Measurements from ENCODE around the gene GYPA. TPM values are rescaled to one million over a fixed set of nuclear protein-coding genes. Genes with fewer than 3 reads are reported as not detected.
"Not testable (repeated sequence)": the region's sequence is repeated elsewhere in the genome, so short reads cannot be mapped to it uniquely, and the experiment has no call there.

Gene GYPA
- total and polyA plus RNA-seq, 2 donors (not counting 1 experiment from before 2014, with no cell fraction given), result not detected

DNA sequence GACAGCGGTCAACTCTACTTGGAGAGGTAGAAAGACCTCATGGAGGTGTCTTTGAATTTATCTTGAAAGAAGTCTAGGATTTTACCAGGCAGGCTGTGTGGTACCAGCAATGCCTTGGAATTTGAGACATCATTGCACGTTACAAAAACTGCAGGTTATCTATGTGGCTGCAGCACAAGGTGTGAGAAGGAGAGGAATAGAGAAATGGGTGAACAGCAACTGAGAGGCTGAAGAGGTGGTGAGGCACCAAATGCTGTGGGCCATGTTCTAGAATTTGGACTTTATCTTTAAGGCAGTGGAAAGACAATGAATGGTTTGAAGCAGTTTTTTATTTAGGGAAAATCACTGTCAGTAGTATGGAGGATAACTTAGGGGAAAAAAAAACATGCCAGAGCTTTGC is 15.4 kb downstream of the GYPA start:
- not testable (repeated sequence) for H3K27ac ChIP-seq (ENCODE audit: insufficient read depth, low read length); H3K9ac ChIP-seq (ENCODE audit: insufficient read depth, low read length); H3K4me2 ChIP-seq (ENCODE audit: extremely low read depth, insufficient read depth, low read length); H3K4me3 ChIP-seq (replicated peaks in 1 of 4; ENCODE audit: control extremely low read depth in 1 of 4, insufficient read depth in 1 of 4, low read depth in 3 of 4, low read length in 4 of 4); H3K4me1 ChIP-seq (ENCODE audit: control insufficient read depth, extremely low read depth, insufficient read depth, low read length); DNase-seq (ENCODE audit: low read depth in 2 of 2); H3K36me3 ChIP-seq (ENCODE audit: control insufficient read depth, insufficient read depth, low read length); H3K79me2 ChIP-seq (ENCODE audit: control insufficient read depth, insufficient read depth, low read length); H3K9me3 ChIP-seq (ENCODE audit: control insufficient read depth, insufficient read depth, low read depth, low read length); H2AFZ ChIP-seq (ENCODE audit: low read length); H4K20me1 ChIP-seq (ENCODE audit: control insufficient read depth, extremely low read depth, insufficient read depth, low read length); H3K27me3 ChIP-seq (ENCODE audit: control insufficient read depth, insufficient read depth, low read length)

DNA sequence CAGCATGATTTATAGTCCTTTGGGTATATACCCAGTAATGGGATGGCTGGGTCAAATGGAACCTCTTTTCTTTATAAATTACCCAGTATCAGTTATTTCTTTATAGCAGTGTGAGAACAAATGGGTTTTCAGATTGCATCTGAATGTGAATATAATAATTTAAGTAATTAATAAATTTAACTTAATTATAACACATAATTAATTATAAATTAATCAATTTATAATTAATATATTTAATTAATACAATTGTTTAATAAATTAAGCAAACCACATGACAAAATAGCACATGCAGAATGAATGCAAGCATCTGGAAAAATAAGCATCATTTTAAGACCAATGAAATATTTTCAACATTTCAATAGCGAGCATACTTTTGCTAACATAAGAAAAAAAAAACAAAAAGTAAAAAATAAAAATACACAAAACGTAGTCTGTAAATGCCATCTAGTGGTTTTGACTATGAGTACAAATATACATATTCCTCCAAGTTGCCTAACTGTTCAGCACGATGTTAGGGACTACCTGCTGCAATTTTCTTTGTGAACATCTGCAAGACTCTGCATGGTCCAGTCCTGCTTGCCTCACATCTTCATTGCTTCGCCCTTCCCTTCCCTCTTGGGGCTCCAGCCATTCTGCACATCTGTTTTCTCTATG is 16.4 kb downstream of the GYPA start:
- not testable (repeated sequence) for H3K79me2 ChIP-seq (ENCODE audit: control insufficient read depth, insufficient read depth, low read length); H3K9ac ChIP-seq (ENCODE audit: insufficient read depth, low read length); H2AFZ ChIP-seq (ENCODE audit: low read length); H4K20me1 ChIP-seq (ENCODE audit: control insufficient read depth, extremely low read depth, insufficient read depth, low read length); H3K4me3 ChIP-seq (replicated peaks in 1 of 4; ENCODE audit: control extremely low read depth in 1 of 4, insufficient read depth in 1 of 4, low read depth in 3 of 4, low read length in 4 of 4); H3K27me3 ChIP-seq (ENCODE audit: control insufficient read depth, insufficient read depth, low read length); H3K4me2 ChIP-seq (ENCODE audit: extremely low read depth, insufficient read depth, low read length); H3K36me3 ChIP-seq (ENCODE audit: control insufficient read depth, insufficient read depth, low read length); H3K4me1 ChIP-seq (ENCODE audit: control insufficient read depth, extremely low read depth, insufficient read depth, low read length); H3K9me3 ChIP-seq (ENCODE audit: control insufficient read depth, insufficient read depth, low read depth, low read length); H3K27ac ChIP-seq (ENCODE audit: insufficient read depth, low read length)
- peak in 1 of 2 donors; percentile 16 for DNase-seq (ENCODE audit: low read depth in 2 of 2)

DNA sequence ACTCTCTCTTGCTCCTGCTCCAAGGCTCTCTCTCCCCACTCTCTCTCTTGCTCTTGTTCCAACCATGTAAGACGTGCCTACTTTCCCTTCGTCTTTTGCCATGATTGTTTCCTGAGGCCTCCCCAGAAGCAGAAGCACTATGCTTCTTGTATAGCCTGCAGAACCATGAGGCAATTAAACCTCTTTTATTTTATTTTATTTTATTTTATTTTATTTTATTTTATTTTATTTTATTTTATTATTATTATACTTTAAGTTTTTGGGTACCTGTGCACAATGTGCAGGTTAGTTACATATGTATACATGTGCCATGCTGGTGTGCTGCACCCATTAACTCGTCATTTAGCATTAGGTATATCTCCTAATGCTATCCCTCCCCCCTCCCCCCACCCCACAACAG is 17.2 kb downstream of the GYPA start:
- not testable (repeated sequence) for H4K20me1 ChIP-seq (ENCODE audit: control insufficient read depth, extremely low read depth, insufficient read depth, low read length); H3K36me3 ChIP-seq (ENCODE audit: control insufficient read depth, insufficient read depth, low read length); H3K4me2 ChIP-seq (ENCODE audit: extremely low read depth, insufficient read depth, low read length); H3K4me3 ChIP-seq (replicated peaks in 1 of 4; ENCODE audit: control extremely low read depth in 1 of 4, insufficient read depth in 1 of 4, low read depth in 3 of 4, low read length in 4 of 4); H3K79me2 ChIP-seq (ENCODE audit: control insufficient read depth, insufficient read depth, low read length); H3K9ac ChIP-seq (ENCODE audit: insufficient read depth, low read length); H3K4me1 ChIP-seq (ENCODE audit: control insufficient read depth, extremely low read depth, insufficient read depth, low read length); H3K27ac ChIP-seq (ENCODE audit: insufficient read depth, low read length); H3K27me3 ChIP-seq (ENCODE audit: control insufficient read depth, insufficient read depth, low read length); DNase-seq (ENCODE audit: low read depth in 2 of 2); H2AFZ ChIP-seq (ENCODE audit: low read length); H3K9me3 ChIP-seq (ENCODE audit: control insufficient read depth, insufficient read depth, low read depth, low read length)

DNA sequence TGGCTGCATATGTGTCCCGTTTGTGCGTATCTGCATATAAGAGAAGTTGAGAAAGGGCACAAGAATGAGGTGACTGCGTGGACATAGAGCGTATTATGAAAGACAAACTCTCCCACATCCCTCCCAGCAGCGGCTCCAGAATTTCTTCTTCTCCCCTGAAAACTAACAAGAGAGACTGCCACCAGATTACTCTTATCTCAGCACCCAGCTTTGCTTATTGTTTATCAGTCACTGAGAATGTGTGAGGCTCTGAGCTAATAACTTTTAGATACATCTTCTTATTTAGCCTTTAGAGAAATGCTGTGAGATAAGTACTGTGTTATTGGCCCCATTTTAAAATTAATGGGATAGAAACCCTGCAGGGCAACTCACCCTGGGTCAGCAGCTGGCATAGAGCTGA is 20.8 kb downstream of the GYPA start:
- H4K20me1 ChIP-seq (ENCODE audit: control insufficient read depth, extremely low read depth, insufficient read depth, low read length); H2AFZ ChIP-seq (ENCODE audit: low read length); H3K36me3 ChIP-seq (ENCODE audit: control insufficient read depth, insufficient read depth, low read length); H3K9ac ChIP-seq (ENCODE audit: insufficient read depth, low read length); H3K4me1 ChIP-seq (ENCODE audit: control insufficient read depth, extremely low read depth, insufficient read depth, low read length); H3K4me2 ChIP-seq (ENCODE audit: extremely low read depth, insufficient read depth, low read length); H3K4me3 ChIP-seq (replicated peaks in 1 of 4; ENCODE audit: control extremely low read depth in 1 of 4, insufficient read depth in 1 of 4, low read depth in 3 of 4, low read length in 4 of 4); H3K9me3 ChIP-seq (ENCODE audit: control insufficient read depth, insufficient read depth, low read depth, low read length); H3K27me3 ChIP-seq (ENCODE audit: control insufficient read depth, insufficient read depth, low read length); H3K79me2 ChIP-seq (ENCODE audit: control insufficient read depth, insufficient read depth, low read length); H3K27ac ChIP-seq (ENCODE audit: insufficient read depth, low read length); DNase-seq (ENCODE audit: low read depth in 2 of 2): not testable (repeated sequence)

DNA sequence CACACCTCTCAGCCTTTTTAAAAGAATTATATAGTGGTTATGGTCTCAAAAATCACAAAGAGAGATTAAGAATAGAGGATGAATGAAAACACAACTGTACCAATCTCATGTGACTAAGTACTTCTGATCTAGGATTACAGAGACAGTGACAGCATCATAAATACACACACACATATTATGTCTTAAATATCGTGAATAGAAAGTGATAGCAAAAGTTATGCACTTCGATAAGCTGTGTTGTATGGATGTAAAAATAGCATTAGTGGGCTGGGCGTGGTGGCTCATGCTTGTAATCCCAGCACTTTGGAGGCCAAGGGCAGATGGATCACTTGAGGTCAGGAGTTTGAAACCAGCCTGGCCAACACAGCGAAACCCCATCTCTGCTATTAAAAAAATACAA is 25.0 kb downstream of the GYPA start:
- Histone ChIP-seq H3K4me3 (replicated peaks in 1 of 4; ENCODE audit: control extremely low read depth in 1 of 4, insufficient read depth in 1 of 4, low read depth in 3 of 4, low read length in 4 of 4) (no peak overlapping the region), H2AFZ (ENCODE audit: low read length) (no peak overlapping the region), H3K9me3 (ENCODE audit: control insufficient read depth, insufficient read depth, low read depth, low read length) (no peaks in the 10 kb centered on the region), H3K27ac (ENCODE audit: insufficient read depth, low read length) (no peak overlapping the region), H3K27me3 (ENCODE audit: control insufficient read depth, insufficient read depth, low read length) (no peaks in the 10 kb centered on the region), H3K4me2 (ENCODE audit: extremely low read depth, insufficient read depth, low read length) (no peak overlapping the region), H3K9ac (ENCODE audit: insufficient read depth, low read length) (no peak overlapping the region), H3K79me2 (ENCODE audit: control insufficient read depth, insufficient read depth, low read length) (no peaks in the 10 kb centered on the region), H4K20me1 (ENCODE audit: control insufficient read depth, extremely low read depth, insufficient read depth, low read length) (no peaks in the 10 kb centered on the region), H3K4me1 (ENCODE audit: control insufficient read depth, extremely low read depth, insufficient read depth, low read length) (no peaks in the 10 kb centered on the region), H3K36me3 (ENCODE audit: control insufficient read depth, insufficient read depth, low read length) (no peaks in the 10 kb centered on the region)
- no peak for DNase-seq (ENCODE audit: low read depth in 2 of 2)
- TF ChIP-seq EZH2 (IDR thresholded peaks at IDR 0.05; ENCODE audit: low read length, missing control alignments), result no peak
- TF ChIP-seq, protein P1, sequence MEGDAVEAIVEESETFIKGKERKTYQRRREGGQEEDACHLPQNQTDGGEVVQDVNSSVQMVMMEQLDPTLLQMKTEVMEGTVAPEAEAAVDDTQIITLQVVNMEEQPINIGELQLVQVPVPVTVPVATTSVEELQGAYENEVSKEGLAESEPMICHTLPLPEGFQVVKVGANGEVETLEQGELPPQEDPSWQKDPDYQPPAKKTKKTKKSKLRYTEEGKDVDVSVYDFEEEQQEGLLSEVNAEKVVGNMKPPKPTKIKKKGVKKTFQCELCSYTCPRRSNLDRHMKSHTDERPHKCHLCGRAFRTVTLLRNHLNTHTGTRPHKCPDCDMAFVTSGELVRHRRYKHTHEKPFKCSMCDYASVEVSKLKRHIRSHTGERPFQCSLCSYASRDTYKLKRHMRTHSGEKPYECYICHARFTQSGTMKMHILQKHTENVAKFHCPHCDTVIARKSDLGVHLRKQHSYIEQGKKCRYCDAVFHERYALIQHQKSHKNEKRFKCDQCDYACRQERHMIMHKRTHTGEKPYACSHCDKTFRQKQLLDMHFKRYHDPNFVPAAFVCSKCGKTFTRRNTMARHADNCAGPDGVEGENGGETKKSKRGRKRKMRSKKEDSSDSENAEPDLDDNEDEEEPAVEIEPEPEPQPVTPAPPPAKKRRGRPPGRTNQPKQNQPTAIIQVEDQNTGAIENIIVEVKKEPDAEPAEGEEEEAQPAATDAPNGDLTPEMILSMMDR (conservative IDR thresholded peaks at IDR 0.05 in 1 of 2, IDR thresholded peaks at IDR 0.05 in 1 of 2; ENCODE audit: low read depth in 1 of 2, low read length in 2 of 2), result no peak
